Activated CD4-positive, alpha-beta T cell treated with anti-CD3 and anti-CD28 coated beads for 1 hour (primary cell): ENCODE results near the gene KLK14.

Experiments used
- DNase-seq: peaks from one replicate; pipeline ENCODE4 v3.0.0-alpha.2; 2020

Gene KLK14

DNA sequence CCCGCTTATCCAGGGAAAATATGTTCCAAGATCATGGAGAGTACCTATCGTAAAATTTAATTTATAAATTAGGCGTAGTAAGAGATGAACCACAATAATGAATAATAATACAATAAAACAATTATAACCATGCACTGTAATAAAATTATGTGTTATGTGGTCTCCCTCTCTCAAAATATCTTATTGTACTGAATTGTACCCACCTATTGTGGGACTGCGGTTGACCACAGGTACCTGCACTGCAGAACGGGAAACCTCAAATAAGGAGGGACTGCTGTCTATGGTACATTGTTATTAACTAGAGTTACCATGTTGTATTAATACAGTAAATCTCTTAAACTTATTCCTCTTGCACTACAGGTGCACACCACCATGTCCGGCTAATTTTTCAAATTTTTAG lies 42.5 kb downstream of the KLK14 start:
- no peak for DNase-seq

DNA sequence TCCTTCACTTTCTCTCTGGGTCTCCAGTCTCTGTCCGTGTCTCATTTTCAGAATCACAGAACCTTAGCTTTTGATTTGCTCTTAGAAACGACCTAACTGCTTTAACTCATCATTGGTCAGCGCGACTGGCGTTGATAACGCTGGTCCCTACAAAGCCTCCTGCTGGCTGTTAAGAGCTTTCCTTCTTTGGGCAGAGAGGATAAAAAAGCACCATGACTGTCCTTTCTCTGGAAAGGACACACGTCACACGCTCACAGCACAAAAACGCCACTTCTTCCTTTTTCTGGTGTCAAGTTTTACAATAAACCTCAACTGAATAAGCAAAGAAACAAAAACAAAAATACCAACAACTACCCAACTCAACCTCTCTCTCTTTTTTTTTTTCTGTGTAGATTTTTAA lies 46.2 kb downstream of the KLK14 start:
- no peak for DNase-seq

- no peak for DNase-seq
Observed at GRCh38 chr19:51034704-51035103, 48.0 kb downstream of the KLK14 start, which contains the start of gene KLK12. TSS of gene KLK12 (minus strand) at chr19:51035002. CDS start at chr19:51034621, 381 bp downstream.

DNA sequence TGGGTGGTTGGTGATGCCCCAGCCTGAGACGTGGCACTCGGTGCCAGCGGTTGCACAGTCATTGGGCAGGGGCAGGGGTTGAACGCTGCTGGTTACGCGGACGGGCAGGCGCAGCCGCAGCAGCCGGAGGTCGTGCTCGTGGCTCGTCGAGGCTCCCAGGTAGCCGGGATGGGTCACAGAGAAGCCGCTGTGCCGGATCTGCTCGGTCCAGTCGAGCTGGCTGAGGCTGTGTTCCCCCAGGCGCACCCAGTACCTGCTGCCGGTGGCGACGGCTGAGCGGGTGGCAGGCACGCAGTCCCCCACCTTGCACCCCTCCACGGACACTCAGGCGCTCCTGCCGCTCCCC lies 50.8 kb downstream of the KLK14 start:
- no peak for DNase-seq

DNA sequence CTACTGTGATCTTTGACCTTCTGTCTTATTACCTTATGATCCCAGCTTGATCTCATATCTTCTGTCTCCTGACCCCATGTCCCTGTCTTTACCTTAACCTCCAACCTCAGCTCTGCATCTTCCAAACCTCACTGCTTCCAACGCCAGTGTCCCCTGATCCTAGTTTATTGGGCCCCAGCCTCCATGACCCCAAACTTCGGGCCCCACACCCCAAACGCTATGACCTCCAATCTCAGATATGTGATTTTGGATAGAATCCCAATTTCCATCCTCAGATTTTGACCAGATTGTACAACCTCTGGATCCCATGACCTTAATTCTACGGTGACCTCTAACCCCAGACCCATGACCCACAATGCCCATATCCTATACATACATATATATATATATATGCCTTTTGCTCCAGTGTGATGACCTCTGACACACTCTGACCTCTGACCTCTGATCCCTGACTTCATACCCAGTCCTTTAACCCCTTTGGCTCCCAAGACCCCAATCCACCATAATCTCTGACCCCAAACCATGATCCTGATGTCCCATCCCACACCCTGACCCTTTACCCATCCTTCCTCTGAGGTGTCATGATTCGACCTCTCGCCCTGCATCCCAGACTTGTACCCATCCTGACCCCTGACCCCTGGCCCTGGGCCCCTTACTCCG lies 51.3 kb downstream of the KLK14 start:
- no peak for DNase-seq

GRCh38 chr19:51030631-51031030 lies 52.1 kb downstream of the KLK14 start:
- no peak for DNase-seq

GRCh38 chr19:51029718-51030117 lies 53.0 kb downstream of the KLK14 start:
- DNase-seq, result no peak
